Measurements from ENCODE around the gene FASTKD1.

DNA sequence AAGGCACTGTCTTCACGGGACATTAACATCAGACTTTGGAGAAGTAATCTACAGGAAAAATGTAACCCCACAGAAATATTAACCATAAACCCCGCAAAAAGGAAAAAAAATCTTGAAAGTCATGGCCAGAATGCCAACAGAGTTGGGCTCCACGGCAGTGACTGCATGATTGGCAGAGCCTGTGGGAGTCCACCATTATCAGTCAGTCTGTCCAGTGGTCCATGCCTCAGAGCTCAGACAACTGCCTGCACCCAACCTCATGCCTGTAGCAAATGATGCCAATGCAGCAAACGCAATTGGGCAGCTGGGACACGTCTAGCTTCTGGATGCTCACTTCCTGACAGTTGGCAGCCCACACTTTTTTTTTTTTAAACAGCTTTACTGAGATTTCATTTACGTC is 5.4 kb upstream of the FASTKD1 start:
- TF ChIP-seq POLR2A (IDR thresholded peaks at IDR 0.05) (no peak), POLR2AphosphoS5 (IDR thresholded peaks at IDR 0.05) (no peak)
- TF ChIP-seq, protein P1, sequence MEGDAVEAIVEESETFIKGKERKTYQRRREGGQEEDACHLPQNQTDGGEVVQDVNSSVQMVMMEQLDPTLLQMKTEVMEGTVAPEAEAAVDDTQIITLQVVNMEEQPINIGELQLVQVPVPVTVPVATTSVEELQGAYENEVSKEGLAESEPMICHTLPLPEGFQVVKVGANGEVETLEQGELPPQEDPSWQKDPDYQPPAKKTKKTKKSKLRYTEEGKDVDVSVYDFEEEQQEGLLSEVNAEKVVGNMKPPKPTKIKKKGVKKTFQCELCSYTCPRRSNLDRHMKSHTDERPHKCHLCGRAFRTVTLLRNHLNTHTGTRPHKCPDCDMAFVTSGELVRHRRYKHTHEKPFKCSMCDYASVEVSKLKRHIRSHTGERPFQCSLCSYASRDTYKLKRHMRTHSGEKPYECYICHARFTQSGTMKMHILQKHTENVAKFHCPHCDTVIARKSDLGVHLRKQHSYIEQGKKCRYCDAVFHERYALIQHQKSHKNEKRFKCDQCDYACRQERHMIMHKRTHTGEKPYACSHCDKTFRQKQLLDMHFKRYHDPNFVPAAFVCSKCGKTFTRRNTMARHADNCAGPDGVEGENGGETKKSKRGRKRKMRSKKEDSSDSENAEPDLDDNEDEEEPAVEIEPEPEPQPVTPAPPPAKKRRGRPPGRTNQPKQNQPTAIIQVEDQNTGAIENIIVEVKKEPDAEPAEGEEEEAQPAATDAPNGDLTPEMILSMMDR (IDR thresholded peaks at IDR 0.05), result no peak
